NCI-H1930 (cell line): ENCODE data around the gene RFC2.
"Not testable (repeated sequence)": the region's sequence is repeated elsewhere in the genome, so short reads cannot be mapped to it uniquely, and the experiment has no call there.

Experiments used
- DNase-seq, 2 experiments: peaks; one replicate each; lab custom pipeline; 2025; lab: John Stamatoyannopoulos, UW

The RFC2 gene

DNA sequence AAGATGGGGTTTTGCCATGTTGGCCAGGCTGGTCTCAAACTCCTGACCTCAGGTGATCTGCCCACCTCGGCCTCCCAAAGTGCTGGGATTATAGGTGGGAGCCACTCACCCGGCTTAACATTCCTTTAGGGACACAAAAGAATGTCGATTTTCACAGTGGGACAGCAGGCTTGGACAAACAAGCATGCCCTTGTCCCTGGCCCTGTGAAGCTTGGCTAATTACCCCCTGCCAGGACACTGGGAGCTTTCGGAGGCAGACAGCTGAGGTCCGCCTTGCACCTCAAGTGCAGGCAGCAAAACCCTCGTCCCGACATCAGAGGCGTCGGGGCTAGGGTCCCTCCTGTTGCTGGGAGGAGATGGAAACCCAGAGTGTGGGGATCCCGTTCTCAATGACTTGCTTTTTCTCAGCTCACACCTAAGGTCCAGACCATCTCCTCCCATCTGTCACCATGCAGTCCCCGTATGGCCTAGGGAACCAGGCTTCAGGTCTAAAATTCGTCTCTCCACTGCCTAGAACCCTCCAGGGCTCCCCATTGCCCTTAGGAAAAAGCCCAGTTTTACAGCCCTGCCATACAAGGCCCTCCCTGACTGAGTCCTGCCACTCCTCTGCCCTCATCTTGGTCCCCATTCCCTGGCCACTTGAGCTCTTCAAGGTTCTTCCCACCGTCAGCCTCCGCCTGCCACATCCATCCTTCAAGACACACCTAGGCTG, 28.7 kb upstream of the RFC2 start:
- no peak for DNase-seq

GRCh38 chr7:74280985-74281384, 26.8 kb upstream of the RFC2 start:
- DNase-seq = no peak

DNA sequence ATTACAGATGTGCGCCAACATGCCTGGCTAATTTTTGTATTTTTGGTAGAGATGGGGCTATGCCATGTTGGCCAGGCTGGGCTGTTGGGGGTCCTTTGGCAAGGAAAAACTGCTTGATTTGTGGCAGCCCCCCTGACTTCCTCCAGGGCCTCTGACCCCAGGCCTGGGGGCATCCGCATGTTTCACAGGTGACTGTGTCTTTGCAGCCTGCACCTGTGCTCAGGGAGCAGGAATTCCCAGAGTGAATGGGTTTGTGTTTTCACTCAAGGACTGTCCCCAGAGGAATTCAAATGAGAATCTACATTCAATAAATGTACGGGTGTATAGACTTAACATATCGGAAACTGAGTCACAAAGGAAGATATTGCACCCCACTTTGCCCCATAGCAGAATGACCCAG, 23.4 kb upstream of the RFC2 start:
- DNase-seq = no peak

GRCh38 chr7:74275401-74275881, 21.2 kb upstream of the RFC2 start:
- DNase-seq = no peak

- no peak for DNase-seq
These were observed 18.3 kb upstream of the RFC2 start for GRCh38 chr7:74272305-74273038.

DNA sequence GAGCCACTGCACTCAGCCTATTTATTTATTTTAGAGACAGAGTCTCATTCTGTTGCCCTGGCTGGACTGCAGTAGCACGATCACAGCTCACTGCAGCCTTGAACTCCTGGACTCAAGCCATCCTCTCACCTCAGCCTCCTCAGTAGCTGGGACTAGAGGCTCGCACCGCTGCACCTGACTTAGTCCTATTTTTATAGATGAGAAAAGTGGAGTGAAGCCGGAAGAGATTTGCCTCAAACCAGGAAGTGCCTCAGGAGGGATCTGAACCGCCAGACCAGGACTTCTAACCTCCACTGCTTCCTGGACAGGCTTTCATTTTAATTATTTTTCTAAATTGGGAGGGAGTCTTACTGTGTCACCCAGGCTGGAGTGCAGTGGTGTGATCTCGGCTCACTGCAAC, 17.5 kb upstream of the RFC2 start:
- no peak for DNase-seq

- peak; percentile 45 to 63 for DNase-seq
These were observed 15.6 kb upstream of the RFC2 start for GRCh38 chr7:74269757-74270277.

DNA sequence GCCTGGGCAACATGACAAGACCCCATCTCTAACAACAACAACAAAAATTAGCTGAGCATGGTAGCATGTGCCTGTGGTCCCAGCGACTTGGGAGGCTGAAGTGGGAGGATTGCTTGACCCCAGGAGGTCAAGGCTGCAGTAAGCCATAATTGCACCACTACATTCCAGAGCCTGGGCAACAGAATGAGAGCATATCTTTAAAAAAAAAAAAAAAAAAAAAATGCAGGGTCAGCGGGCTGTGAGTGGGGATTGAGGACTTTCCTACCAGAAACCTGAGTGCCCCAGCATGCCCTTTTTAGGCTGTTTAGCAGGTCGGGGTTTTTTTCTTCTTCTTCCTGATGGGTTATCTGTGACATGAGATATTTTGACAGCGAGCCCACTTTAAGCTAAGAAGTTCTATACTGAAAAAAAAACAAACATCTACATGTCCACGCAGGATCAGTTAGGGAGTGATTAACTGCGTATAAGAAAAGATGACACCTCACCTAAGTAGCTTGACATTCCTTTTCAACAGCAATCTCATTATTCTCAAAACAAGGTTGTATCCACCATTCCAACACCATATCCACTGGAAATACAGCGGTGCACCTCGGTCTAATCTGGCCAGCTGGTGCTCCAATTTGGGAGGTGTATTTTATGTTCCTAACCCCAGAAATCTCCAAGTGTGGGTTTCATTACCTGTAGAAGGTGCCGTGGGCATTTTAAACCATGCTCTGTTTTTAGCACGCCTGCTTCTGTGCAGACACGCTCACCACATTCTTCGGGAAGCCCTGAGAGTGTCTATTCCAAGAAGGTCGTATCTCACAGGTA, 13.8 kb upstream of the RFC2 start:
- DNase-seq = no peak

DNA sequence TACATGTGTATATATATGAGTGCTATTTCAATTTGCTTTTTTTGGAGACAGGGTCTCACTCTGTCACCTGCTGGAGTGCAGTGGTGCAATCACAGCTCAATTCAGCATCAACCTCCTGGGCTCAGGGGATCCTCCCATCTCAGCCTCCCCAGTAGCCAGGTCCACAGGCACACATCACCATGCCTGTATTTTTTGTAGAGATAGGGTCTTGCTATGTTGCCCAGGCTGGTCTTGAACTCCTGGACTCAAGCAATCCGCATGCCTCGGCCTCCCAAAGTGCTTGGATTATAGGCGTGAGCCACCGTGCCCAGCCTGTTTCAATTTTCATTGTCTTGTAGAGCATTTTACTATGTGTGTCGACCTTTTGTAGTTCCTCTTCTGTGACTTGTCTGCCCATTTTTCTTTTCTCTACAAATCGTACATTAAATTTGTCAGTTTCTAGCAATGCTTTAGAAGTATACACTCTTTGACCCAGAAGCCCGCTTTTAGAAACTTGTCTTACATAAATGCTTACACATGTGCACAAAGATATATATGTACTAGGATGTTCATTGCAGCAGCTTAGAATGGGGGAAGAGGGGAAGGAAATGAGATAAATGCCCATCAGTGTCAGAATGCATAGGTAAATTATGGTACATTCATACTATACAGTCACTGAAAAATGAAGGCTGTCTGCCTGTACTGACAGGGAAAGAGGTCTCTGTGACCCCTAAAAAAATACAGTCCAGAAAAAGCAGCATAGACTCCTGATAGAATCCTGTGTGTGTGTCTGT, 12.2 kb upstream of the RFC2 start:
- DNase-seq = no peak

GRCh38 chr7:74263399-74264120, 9.4 kb upstream of the RFC2 start:
- no peak for DNase-seq

GRCh38 chr7:74262639-74263398, 8.6 kb upstream of the RFC2 start:
- DNase-seq = no peak

GRCh38 chr7:74258639-74259038, 4.4 kb upstream of the RFC2 start:
- DNase-seq = no peak

DNA sequence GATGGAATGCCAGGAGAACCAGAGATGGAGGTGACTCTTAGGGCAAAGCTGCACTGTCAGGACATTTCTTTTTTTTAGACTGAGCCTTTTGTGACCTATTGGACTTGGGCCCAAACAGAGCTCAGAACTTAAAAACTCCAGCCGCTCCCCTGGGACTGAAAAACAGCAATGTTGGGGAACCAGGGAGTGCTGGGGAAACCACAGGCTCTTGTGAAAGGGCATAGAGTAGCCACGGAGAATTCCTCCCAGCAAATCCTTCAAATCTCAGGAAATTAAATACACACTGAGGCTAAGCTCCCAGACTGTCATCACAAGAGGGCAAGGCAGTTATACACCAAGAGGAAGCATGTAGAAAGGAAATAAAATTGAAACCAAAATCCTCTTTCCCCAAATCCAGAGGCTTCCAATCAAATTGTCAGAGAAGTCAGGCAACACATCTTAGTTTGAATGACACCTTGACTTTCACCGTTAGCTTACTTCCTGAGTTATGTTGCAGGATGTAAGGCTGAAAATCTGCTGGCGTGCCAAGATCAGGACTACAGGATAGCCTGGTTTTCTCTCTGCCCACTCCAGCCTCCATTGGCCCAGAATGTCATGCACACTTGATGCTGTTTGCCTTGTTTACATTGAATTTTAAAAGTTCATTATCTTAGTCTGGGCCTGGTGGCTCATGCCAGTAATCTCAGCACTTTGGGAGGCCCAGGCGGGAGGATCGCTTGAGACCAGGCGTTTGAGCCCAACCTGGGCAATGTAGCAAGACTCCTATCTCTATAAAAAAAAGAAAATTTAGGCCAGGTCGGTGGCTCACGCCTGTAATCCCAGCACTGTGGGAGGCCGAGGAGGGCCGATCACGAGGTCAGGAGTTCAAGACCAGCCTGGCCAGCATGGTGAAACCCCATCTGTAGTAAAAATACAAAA, 2.6 kb upstream of the RFC2 start:
- DNase-seq = no peak

DNA sequence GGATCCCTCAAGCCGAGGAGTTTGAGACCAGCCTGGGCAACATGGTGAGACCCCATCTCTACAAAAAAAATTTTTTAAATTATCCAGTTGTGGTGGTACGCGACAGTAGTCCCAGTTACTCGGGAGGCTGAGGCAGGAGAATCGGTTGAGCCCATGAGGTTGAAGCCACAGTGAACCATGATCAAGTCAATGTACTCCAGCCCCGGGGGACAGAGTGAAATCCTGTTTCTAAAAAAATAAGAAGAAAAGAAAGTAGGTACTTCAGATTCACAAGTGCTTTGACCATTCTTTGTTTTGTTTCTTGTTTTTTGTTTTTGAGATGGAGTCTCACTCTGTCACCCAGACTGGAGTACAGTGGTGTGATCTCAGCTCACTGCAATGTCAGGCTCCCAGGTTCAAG, 1.3 kb upstream of the RFC2 start:
- DNase-seq = not testable (repeated sequence)

DNA sequence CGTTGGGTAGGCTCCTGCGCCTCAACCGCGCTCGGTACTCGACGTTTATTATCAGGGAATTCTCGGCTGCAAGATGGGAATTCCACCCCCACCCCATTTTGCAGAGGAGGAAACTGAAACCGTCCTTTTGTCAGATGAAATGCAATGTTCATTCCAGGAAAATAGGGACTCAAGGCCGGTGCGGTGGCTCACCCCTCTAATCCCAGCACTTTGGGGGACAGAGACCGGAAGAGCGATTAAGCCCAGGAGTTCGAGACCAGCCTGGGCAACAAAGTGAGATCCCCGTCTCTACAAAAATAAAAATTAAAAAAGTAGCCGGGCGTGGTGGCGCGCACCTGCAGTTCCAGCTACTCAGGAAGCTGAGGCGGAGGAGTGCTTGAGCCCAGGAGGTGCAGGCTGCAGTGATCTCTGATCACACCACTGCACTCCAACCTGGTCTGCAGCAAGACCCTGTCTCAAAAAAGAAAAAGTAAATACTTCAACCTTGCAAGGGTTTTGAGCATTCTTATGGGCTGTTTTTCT, 720 bp upstream of the RFC2 start:
- no peak for DNase-seq

DNA sequence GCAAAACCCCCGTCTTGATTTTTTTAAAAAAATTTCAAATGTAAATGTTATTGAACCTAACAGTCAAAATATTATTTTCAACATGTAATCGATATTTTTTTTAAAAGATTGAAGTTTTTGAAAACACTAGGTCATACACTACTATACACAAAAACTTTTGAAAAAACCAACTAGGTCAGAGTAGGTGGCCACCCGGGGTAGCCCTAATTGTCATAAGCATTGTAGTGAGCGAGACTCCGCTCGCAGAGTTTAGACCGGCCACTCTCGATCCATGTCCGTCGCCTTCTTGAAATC, 417 bp downstream of the RFC2 start:
- DNase-seq = peak in 1 of 2 experiments; percentile 36

DNA sequence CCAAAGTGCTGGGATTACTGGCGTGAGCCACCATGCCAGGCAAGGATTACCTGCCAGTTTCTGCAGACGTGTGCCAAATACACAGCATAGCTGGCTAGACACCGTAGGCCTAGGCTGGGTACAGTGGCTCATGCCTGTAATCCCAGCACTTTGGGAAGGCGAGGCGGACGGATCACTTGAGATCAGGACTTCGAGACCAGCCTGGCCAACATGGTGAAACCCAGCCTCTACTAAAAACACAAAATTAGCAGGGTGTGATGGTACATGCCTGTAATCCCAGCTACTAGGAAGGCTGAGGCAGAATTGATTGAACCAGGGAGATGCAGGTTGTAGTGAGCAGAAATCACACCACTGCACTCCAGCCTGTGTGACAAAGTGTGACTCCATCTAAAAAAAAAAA, 868 bp downstream of the RFC2 start:
- DNase-seq = no peak

DNA sequence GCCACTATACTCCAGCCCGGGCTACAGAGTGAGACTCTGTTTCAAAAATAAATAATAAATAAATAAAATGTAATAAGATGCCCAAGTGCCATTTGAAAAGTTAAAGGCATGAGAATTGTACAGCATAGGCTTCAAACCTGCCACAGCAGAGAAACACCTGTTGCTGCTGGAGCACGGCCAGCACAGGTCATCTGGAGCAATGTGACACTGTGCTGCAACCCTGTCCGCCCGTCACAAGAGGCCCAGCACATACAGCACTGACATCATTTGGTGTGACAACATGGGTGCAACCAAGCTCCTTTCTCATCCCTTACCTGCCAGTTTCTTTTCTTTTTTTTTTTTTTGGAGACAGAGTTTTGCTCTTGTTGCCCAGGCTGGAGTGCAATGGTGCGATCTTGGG, 1.3 kb downstream of the RFC2 start:
- DNase-seq = no peak

DNA sequence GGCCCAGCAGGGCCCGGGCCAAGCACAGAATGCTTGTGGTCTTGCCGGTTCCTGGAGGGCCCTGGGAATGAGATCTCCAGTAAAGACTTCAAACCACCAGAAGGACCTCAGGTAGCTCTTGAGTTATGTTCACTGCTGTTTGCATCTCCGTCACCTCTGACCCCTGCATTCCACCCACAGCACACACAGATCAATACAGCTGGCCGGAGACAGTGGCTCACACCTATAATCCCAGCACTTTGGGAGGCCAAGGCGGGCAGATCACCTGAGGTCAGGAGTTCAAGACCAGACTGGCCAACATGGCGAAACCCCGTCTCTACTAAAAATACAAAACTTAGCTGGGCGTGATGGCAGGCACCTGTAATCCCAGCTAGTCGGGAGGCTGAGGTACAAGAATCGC, 5.1 kb downstream of the RFC2 start:
- not testable (repeated sequence) for DNase-seq
